B cell (primary cell): ENCODE results near the gene MPDZ. TPM values are rescaled to one million over a fixed set of nuclear protein-coding genes. Genes with fewer than 3 reads are reported as not detected.

Experiments
- ATAC-seq: fragments of 200-7000 bp; cut with Tn5 transposase; one replicate; pipeline ENCODE4 v1.10.0; 2021; ENCODE audit warnings: low read depth, mild to moderate bottlenecking, moderate number of reproducible peaks, moderate library complexity
- CTCF ChIA-PET: fragments of 350-600 bp; sonication (Branson Sonifier 250); formaldehyde crosslinking; loops from one replicate; lab custom pipeline; 2021; ENCODE audit warnings: antibody characterized with exemption, inconsistent platforms; lab: Charles Lee
- POLR2A ChIA-PET: fragments of 350-600 bp; sonication (Branson Sonifier 250); formaldehyde crosslinking; loops from one replicate; lab custom pipeline; 2021; ENCODE audit warnings: antibody characterized with exemption; lab: Charles Lee
- DNase-seq: peaks from one replicate; pipeline ENCODE4 v3.0.0; 2013
- H2AFZ ChIP-seq: 2 replicates; pipeline ENCODE4 v1.6.1; 2012; ENCODE audit warnings: mild to moderate bottlenecking, low read depth, low read length; ENCODE audit not compliant: insufficient read depth, poor library complexity, severe bottlenecking
- H3K27ac ChIP-seq, 2 donors: 1 replicate in 1 of 2; 2 replicates in 1 of 2; pipeline ENCODE4 v1.5.1; 2012 to 2013; ENCODE audit warnings: low read length in 2 of 2, mild to moderate bottlenecking in 2 of 2, moderate library complexity in 1 of 2
- H3K27me3 ChIP-seq, 4 experiments: fragments of 200-600 bp in 1 of 4; sonication (generic) in 1 of 4; replicated peaks in 1 of 4; 1 replicate in 2 of 4; 2 replicates in 2 of 4; pipeline versions ENCODE4 v1.6.1 to v1.7.0; 2013 to 2016; ENCODE audit warnings: low read length in 3 of 4, mild to moderate bottlenecking in 2 of 4, mixed read lengths in 1 of 4, moderate library complexity in 1 of 4; ENCODE audit not compliant: insufficient read depth in 4 of 4, control insufficient read depth in 3 of 4; ENCODE audit errors: control extremely low read depth in 1 of 4
- H3K36me3 ChIP-seq, 2 experiments: replicated peaks in 1 of 2; 1 replicate in 1 of 2; 2 replicates in 1 of 2; pipeline versions ENCODE4 v1.6.1 to v1.7.1; 2013; ENCODE audit warnings: low read length in 1 of 2; ENCODE audit not compliant: insufficient read depth in 2 of 2, control insufficient read depth in 1 of 2; ENCODE audit errors: control extremely low read depth in 1 of 2, extremely low read depth in 1 of 2
- H3K4me1 ChIP-seq, 2 donors: fragments of 200-600 bp in 1 of 2; sonication (generic) in 1 of 2; 1 replicate in 1 of 2; 2 replicates in 1 of 2; pipeline versions ENCODE4 v1.5.1 to v1.6.1; 2013 to 2017; ENCODE audit warnings: low read length in 2 of 2; ENCODE audit not compliant: control insufficient read depth in 2 of 2, insufficient read depth in 2 of 2
- H3K4me2 ChIP-seq: replicated peaks from 2 replicates; pipeline ENCODE3; 2012; ENCODE audit warnings: mild to moderate bottlenecking, low read depth, low read length; ENCODE audit not compliant: poor library complexity, severe bottlenecking
- H3K4me3 ChIP-seq, 5 experiments: fragments of 200-600 bp in 1 of 5; sonication (generic) in 1 of 5; 1 replicate in 3 of 5; 2 replicates in 2 of 5; pipeline versions ENCODE4 v1.5.1 to v1.7.0; 2011 to 2016; ENCODE audit warnings: low read length in 4 of 5, mild to moderate bottlenecking in 4 of 5, low read depth in 2 of 5, control low read depth in 1 of 5, moderate library complexity in 1 of 5; ENCODE audit not compliant: insufficient read depth in 1 of 5; ENCODE audit errors: control extremely low read depth in 1 of 5, extremely low read depth in 1 of 5
- H3K79me2 ChIP-seq: fragments of 200-600 bp; sonication (generic); one replicate; pipeline ENCODE4 v1.6.0; 2016; ENCODE audit warnings: low read length; ENCODE audit not compliant: control insufficient read depth, insufficient read depth
- H3K9ac ChIP-seq: fragments of 200-600 bp; sonication (generic); 2 replicates; pipeline ENCODE4 v1.6.1; 2017; ENCODE audit warnings: mild to moderate bottlenecking, low read length, moderate library complexity
- H3K9me3 ChIP-seq, 3 donors: one replicate each; pipeline versions ENCODE4 v1.6.1 to v1.7.1; 2013; ENCODE audit warnings: low read length in 2 of 3; ENCODE audit not compliant: control insufficient read depth in 2 of 3, insufficient read depth in 1 of 3; ENCODE audit errors: control extremely low read depth in 1 of 3
- H4K20me1 ChIP-seq: 2 replicates; pipeline ENCODE4 v1.6.0; 2012; ENCODE audit warnings: mild to moderate bottlenecking, low read length; ENCODE audit not compliant: insufficient read depth, control insufficient read depth, poor library complexity, severe bottlenecking
- H3K27ac Mint-ChIP-seq: one replicate; pipeline ENCODE4 v1.8.0; 2021; ENCODE audit warnings: mixed read lengths
- H3K27me3 Mint-ChIP-seq: one replicate; pipeline ENCODE4 v1.8.0; 2021; ENCODE audit warnings: mixed read lengths
- H3K4me1 Mint-ChIP-seq: one replicate; pipeline ENCODE4 v1.8.0; 2021; ENCODE audit warnings: mixed read lengths
- H3K4me3 Mint-ChIP-seq: one replicate; pipeline ENCODE4 v1.8.0; 2021; ENCODE audit warnings: mixed read lengths
- H3K9me3 Mint-ChIP-seq: one replicate; pipeline ENCODE4 v1.8.0; 2022; ENCODE audit warnings: mixed read lengths; ENCODE audit not compliant: insufficient read depth
- EZH2 ChIP-seq: IDR thresholded peaks from 2 replicates; pipeline ENCODE4 v1.6.1; 2012; ENCODE audit warnings: borderline replicate concordance, low read depth, mild to moderate bottlenecking, moderate library complexity, low read length; ENCODE audit not compliant: insufficient read depth, poor library complexity, severe bottlenecking
- WGBS: methylation state at CpG from one replicate; pipeline ENCODE4 v1.1.5; 2013; ENCODE audit warnings: missing lambda C conversion rate; ENCODE audit not compliant: insufficient coverage; 5-methylcytosine and 5-hydroxymethylcytosine counted together
- intact Hi-C: fragments of 100-400 bp; cut with micrococcal nuclease; formaldehyde crosslinking; loops from one replicate; pipeline ENCODE4 v1.10.0; 2022
- polyA plus RNA-seq: library from polyadenylated mRNA; depleted of rRNA; stranded (reverse); fragments of >200 nt; gene quantifications from 2 replicates; pipeline ENCODE4 v1.2.3, GENCODE V29; 2012
- total RNA-seq, 2 donors: library from RNA; stranded (reverse); fragments of 120-200 nt in 1 of 2; gene quantifications; 1 replicate in 1 of 2; 2 replicates in 1 of 2; pipeline versions ENCODE4 v1.2.3 to v1.2.4, GENCODE V29; 2013 to 2022
- TF ChIP-seq, protein P1 (sequence below): fragments of 200-600 bp; IDR thresholded peaks from one replicate; pipeline ENCODE4 v1.8.0; 2022; ENCODE audit warnings: antibody characterized with exemption, mild to moderate bottlenecking

The MPDZ gene
- total and polyA plus RNA-seq, 2 donors (not counting 1 experiment from before 2014, with no cell fraction given) = not detected

DNA sequence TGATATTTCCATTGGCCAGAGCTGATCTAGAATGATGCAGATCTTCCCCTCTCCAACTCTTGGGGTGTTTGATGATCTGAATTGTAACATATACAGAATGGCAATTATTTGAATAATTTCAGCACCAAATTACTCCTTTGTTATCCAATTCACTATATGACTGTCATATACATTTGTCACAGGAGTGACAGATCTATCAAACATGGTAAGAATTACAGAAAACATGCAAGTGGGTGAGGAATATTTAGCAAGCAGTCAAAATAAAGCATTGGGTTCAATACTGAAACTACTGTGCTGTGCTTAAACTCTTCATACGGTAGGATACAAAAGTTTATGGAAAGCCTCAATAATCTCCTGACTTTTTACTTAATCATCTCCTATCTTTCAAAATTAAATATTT, 8.8 kb downstream of the MPDZ start:
- no peaks in the 10 kb centered on the region for H3K9me3 Mint-ChIP-seq
- WGBS = no CpG with 5 or more reads among the region's 1 CpG
- H3K27ac Mint-ChIP-seq = no peak overlapping the region
- no peak for ATAC-seq
- no peak overlapping the region for H3K4me3 Mint-ChIP-seq
- H3K9ac ChIP-seq = no peak overlapping the region
- POLR2A ChIA-PET = no interaction called here
- no peaks in the 10 kb centered on the region for H3K4me1 ChIP-seq
- no peak overlapping the region for H3K27ac ChIP-seq
- H3K4me1 Mint-ChIP-seq = no peaks in the 10 kb centered on the region
- H3K9me3 ChIP-seq = no peaks in the 10 kb centered on the region
- no peak overlapping the region for H3K4me2 ChIP-seq
- no peak overlapping the region for H3K4me3 ChIP-seq
- no peaks in the 10 kb centered on the region for H3K36me3 ChIP-seq
- no peak overlapping the region for H2AFZ ChIP-seq
- no peaks in the 10 kb centered on the region for H3K27me3 Mint-ChIP-seq
- no peak for DNase-seq
- CTCF ChIA-PET = no interaction called here
- H3K79me2 ChIP-seq = no peaks in the 10 kb centered on the region
- TF ChIP-seq, protein P1, sequence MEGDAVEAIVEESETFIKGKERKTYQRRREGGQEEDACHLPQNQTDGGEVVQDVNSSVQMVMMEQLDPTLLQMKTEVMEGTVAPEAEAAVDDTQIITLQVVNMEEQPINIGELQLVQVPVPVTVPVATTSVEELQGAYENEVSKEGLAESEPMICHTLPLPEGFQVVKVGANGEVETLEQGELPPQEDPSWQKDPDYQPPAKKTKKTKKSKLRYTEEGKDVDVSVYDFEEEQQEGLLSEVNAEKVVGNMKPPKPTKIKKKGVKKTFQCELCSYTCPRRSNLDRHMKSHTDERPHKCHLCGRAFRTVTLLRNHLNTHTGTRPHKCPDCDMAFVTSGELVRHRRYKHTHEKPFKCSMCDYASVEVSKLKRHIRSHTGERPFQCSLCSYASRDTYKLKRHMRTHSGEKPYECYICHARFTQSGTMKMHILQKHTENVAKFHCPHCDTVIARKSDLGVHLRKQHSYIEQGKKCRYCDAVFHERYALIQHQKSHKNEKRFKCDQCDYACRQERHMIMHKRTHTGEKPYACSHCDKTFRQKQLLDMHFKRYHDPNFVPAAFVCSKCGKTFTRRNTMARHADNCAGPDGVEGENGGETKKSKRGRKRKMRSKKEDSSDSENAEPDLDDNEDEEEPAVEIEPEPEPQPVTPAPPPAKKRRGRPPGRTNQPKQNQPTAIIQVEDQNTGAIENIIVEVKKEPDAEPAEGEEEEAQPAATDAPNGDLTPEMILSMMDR = no peak
- no peak for TF ChIP-seq EZH2
- no peaks in the 10 kb centered on the region for H3K27me3 ChIP-seq
- no peaks in the 10 kb centered on the region for H4K20me1 ChIP-seq
- intact Hi-C loops = no loop called here

DNA sequence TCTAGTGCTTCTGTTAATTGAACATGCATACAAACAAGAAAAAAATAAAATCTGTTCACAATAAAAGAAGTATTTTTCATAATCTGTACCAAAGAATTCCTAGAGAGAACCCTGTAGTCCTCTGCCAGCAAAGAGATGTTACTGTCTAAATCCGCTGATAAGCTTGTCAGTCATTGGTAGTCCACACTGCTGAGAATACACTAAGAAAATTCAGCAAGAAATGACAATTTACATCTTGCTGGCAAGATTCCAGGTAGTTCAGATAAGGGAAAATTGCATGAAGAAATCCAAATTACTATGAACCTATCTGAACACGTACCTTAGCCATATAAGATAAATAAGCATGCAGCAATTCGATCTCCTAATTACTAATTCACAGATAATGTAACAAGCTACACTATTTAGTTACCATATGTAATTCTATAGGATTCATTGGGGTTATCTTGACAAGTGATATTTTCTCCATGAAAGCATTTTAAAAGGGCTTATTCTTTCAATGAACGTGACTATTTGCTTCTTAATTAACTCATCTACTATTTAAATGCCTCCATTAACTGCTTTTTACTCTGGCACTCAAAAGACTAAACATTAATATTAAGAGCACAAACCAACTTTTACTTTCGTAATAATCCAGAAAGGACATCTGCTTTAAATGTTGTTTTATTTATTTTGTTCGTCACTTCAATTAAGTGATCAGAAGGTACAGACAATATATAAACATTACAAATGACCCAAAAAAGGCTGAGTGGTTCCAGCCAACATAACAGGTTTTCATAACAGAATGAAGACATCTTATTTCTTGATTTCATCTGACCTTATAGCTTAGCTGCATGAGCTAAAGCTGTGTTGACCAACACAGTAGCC, 9.7 kb downstream of the MPDZ start:
- Histone ChIP-seq H4K20me1 (no peaks in the 10 kb centered on the region), H3K4me1 (no peaks in the 10 kb centered on the region), H3K36me3 (no peaks in the 10 kb centered on the region), H2AFZ (no peak overlapping the region), H3K27ac (no peak overlapping the region), H3K27me3 (no peaks in the 10 kb centered on the region), H3K4me3 (no peak overlapping the region), H3K9ac (no peak overlapping the region), H3K9me3 (peaks cover 0 to 4% (median 0%) of the 10 kb centered on the region in 3 donors), H3K4me2 (no peak overlapping the region), H3K79me2 (no peaks in the 10 kb centered on the region)
- TF ChIP-seq, protein P1 = no peak
- TF ChIP-seq EZH2 = no peak
- Mint-ChIP-seq H3K9me3 (no peaks in the 10 kb centered on the region), H3K27ac (no peak overlapping the region), H3K4me1 (no peaks in the 10 kb centered on the region), H3K27me3 (no peaks in the 10 kb centered on the region), H3K4me3 (no peak overlapping the region)
- 33% methylated on average over 1 of the region's 6 CpGs for WGBS
- ATAC-seq = no peak
- DNase-seq = no peak
- CTCF ChIA-PET = no interaction called here
- intact Hi-C loops = no loop called here
- POLR2A ChIA-PET = no interaction called here
